Heart left ventricle (tissue), 13 donors: Measurements from ENCODE around the gene RHO.

Experiments
- POLR2A ChIP-seq, 2 donors: fragments of 450-650 bp; IDR thresholded peaks; one replicate each; pipeline ENCODE4 v1.6.1; 2017; ENCODE audit warnings: antibody characterized with exemption in 2 of 2, mild to moderate bottlenecking in 2 of 2, moderate library complexity in 2 of 2
- TF ChIP-seq, protein P1 (sequence below), 12 donors: fragments of 200-600 bp; sonication (generic) in 4 of 12; IDR thresholded peaks; one replicate each; pipeline versions ENCODE4 v1.5.0 to v1.8.0; 2018 to 2022; ENCODE audit warnings: antibody characterized with exemption in 12 of 12, mild to moderate bottlenecking in 5 of 12
- donor health status: ischemic (EF 13 %, LVEDD 7.1; RV severe dilation, severe dysfunction).
- donor health status: DM: no; HTN: yes; CAD: no.
- donor health status: DM: no; HTN: no; CAD: no.
- donor health status: ischemic (EF 25% LVEDD 6.9; RV normal size, moderate dysfunction).
- donor health status: ischemic (EF 25% LVEDD 5.7; RV mildly dilated, moderate dysfunction).
- donor health status: ischemic (EF 35%, LVEDD 5.7; RV mildly dilated, moderate dysfunction).
- donor health status: nonischemic (EF 11% LVEDD 7.7; RV severe dilation, severe dysfunction).
- donor health status: DM: yes; HTN: yes; CAD: no.
- donor health status: PGD.
- donor health status: ischemic (EF 29% LVEDD 5.4; RV normal size, mild dysfunction).
- donor health status: nonischemic (EF 23%, LVEDD 6.1; RV moderate dilation, normal function).

DNA sequence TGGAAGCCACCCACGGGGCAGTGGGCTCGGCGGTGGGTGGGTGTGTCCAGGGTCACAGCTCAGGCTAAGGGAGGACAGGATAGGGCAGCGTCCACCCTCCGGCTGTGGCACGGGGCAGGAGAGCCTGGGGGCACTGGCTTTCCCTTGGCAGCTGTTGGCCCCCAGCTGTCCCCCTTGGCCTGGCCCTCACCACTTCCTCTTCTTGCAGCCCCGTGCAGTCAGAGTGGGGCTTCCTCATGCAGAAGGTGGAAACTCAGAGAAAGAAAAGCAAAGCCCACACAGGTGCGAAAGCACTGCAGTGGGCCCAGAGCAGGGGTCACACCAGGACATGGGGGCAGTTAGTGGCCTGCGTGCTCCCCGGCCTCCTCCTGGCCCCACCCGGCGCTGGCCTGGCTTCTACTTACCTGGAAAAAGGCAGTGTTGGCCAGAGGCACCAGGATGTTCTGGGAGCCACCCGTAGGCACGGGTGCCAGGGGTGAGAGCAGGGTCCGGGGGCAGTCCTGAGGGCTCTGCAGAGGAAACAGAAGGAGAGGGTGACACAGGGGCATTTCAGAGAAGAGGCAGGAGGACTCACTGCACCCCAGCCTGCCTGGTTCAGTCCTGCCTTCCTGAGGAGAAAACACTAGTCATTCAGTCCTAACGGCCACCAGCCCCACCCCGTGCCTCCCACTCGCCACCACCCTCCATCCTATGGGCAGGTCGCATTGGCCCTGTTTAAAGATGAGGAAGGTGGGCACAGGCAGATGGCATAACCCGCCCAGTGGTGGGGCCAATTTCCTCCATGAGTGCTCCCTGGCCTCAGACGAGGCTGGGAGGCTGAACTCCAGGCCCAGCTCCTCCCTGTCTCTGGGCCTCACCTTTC, 49.7 kb downstream of the RHO start:
- TF ChIP-seq, protein P1, sequence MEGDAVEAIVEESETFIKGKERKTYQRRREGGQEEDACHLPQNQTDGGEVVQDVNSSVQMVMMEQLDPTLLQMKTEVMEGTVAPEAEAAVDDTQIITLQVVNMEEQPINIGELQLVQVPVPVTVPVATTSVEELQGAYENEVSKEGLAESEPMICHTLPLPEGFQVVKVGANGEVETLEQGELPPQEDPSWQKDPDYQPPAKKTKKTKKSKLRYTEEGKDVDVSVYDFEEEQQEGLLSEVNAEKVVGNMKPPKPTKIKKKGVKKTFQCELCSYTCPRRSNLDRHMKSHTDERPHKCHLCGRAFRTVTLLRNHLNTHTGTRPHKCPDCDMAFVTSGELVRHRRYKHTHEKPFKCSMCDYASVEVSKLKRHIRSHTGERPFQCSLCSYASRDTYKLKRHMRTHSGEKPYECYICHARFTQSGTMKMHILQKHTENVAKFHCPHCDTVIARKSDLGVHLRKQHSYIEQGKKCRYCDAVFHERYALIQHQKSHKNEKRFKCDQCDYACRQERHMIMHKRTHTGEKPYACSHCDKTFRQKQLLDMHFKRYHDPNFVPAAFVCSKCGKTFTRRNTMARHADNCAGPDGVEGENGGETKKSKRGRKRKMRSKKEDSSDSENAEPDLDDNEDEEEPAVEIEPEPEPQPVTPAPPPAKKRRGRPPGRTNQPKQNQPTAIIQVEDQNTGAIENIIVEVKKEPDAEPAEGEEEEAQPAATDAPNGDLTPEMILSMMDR (IDR thresholded peaks at IDR 0.05): no peak
- no peak for TF ChIP-seq POLR2A (IDR thresholded peaks at IDR 0.05)
